A549 (cell line): ENCODE measurements around the gene SDF4. TPM values are rescaled to one million over a fixed set of nuclear protein-coding genes. Genes with fewer than 3 reads are reported as not detected.

ENCODE experiments used
- ATAC-seq, 2 experiments: fragments of 200-7000 bp in 1 of 2; fragments of >200 bp in 1 of 2; cut with Nextera tagmentation in 1 of 2; cut with Tn5 transposase in 1 of 2; 3 replicates each; pipeline versions ENCODE4 v1.8.0 to v1.9.1; 2018 to 2020; ENCODE audit warnings: mild to moderate bottlenecking in 1 of 2, moderate library complexity in 1 of 2
- CTCF ChIA-PET: fragments of 300-600 bp; sonication (Branson Sonifier 250); formaldehyde crosslinking; extraction: SDS; loops from one replicate; lab custom pipeline; 2021; ENCODE audit warnings: antibody characterized with exemption, inconsistent platforms; lab: Yijun Ruan, JAX
- POLR2A ChIA-PET: fragments of 350-600 bp; formaldehyde crosslinking; extraction: SDS; loops from one replicate; lab custom pipeline; 2021; ENCODE audit warnings: antibody characterized with exemption, inconsistent platforms; lab: Yijun Ruan, JAX
- DNase-seq, 2 experiments: peaks; one replicate each; pipeline versions ENCODE4 v3.0.0 to v3.0.0-alpha.2; 2011 to 2016; ENCODE audit warnings: low read depth in 1 of 2, low spot score in 1 of 2
- FAIRE-seq: peaks from 2 replicates; lab custom pipeline; 2011; peaks lifted over from hg19 to GRCh38; lab: Jason Lieb, UNC
- H3K27ac ChIP-seq, 2 experiments: fragments of >200 bp; sonication (Bioruptor Twin); formaldehyde crosslinking; 3 replicates each; pipeline ENCODE4 v1.5.1; 2016 to 2017
- H3K4me1 ChIP-seq: fragments of >200 bp; sonication (Bioruptor Twin); formaldehyde crosslinking; 3 replicates; pipeline ENCODE4 v1.6.1; 2016
- H3K4me2 ChIP-seq: fragments of >200 bp; sonication (Bioruptor Twin); formaldehyde crosslinking; 3 replicates; pipeline ENCODE4 v1.6.1; 2016
- H3K4me3 ChIP-seq: fragments of >200 bp; sonication (Bioruptor Twin); formaldehyde crosslinking; 3 replicates; pipeline ENCODE4 v1.5.1; 2016
- H3K9me3 ChIP-seq: fragments of >200 bp; sonication (Bioruptor Twin); formaldehyde crosslinking; 3 replicates; pipeline ENCODE4 v1.6.1; 2016
- BHLHE40 ChIP-seq: IDR thresholded peaks from 2 replicates; pipeline ENCODE4 v1.6.1; 2012; ENCODE audit warnings: low read depth, low read length, inconsistent platforms
- CBX2 ChIP-seq: fragments of 200-600 bp; sonication (generic); IDR thresholded peaks from 2 replicates; pipeline ENCODE4 v1.6.1; 2016; ENCODE audit warnings: low read depth, mild to moderate bottlenecking, borderline replicate concordance
- CHD2 ChIP-seq: fragments of 150-350 bp; IDR thresholded peaks from 2 replicates; pipeline ENCODE4 v1.6.1; 2014; ENCODE audit warnings: low read length; ENCODE audit not compliant: partially characterized antibody
- CHD4 ChIP-seq: fragments of 200-600 bp; sonication (generic); IDR thresholded peaks from 2 replicates; pipeline ENCODE4 v1.6.1; 2016; ENCODE audit warnings: antibody characterized with exemption, mild to moderate bottlenecking, borderline replicate concordance
- EHF ChIP-seq: fragments of 250-450 bp; sonication (Bioruptor Pico); IDR thresholded peaks from 2 replicates; pipeline ENCODE4 v1.5.0; 2020; ENCODE audit warnings: mild to moderate bottlenecking
- EHMT2 ChIP-seq: fragments of 200-600 bp; sonication (generic); IDR thresholded peaks from 2 replicates; pipeline ENCODE4 v1.6.1; 2016; ENCODE audit warnings: antibody characterized with exemption, low read depth, mild to moderate bottlenecking, moderate library complexity
- ELK1 ChIP-seq: fragments of 150-350 bp; IDR thresholded peaks from 2 replicates; pipeline ENCODE4 v1.6.1; 2014; ENCODE audit warnings: low read depth, mild to moderate bottlenecking, low read length
- EP300 ChIP-seq, 2 experiments: fragments of >200 bp; sonication (Bioruptor Twin); formaldehyde crosslinking; IDR thresholded peaks; 2 replicates in 1 of 2; 3 replicates in 1 of 2; pipeline ENCODE4 v1.6.1; 2016 to 2017
- HES2 ChIP-seq: fragments of >200 bp; sonication (Bioruptor Twin); formaldehyde crosslinking; IDR thresholded peaks from 2 replicates; pipeline ENCODE4 v1.6.1; 2016
- HOXB13 ChIP-seq: fragments of 250-450 bp; sonication (Bioruptor Pico); IDR thresholded peaks from 2 replicates; pipeline ENCODE4 v1.5.0; 2020; ENCODE audit warnings: low read depth, mild to moderate bottlenecking, moderate library complexity
- JUN ChIP-seq, 2 experiments: fragments of >200 bp; sonication (Bioruptor Twin); formaldehyde crosslinking; IDR thresholded peaks; 2 replicates in 1 of 2; 3 replicates in 1 of 2; pipeline ENCODE4 v1.6.1; 2016 to 2017
- JUNB ChIP-seq: fragments of >200 bp; sonication (Bioruptor Twin); formaldehyde crosslinking; IDR thresholded peaks from 2 replicates; pipeline ENCODE4 v1.6.1; 2016
- KDM5A ChIP-seq: fragments of 200-600 bp; sonication (generic); IDR thresholded peaks from 2 replicates; pipeline ENCODE4 v1.6.1; 2016; ENCODE audit warnings: antibody characterized with exemption, mild to moderate bottlenecking
- MAFK ChIP-seq: fragments of 450-650 bp; IDR thresholded peaks from 2 replicates; pipeline ENCODE4 v1.6.1; 2014; ENCODE audit not compliant: partially characterized antibody
- MYC ChIP-seq: IDR thresholded peaks from 2 replicates; pipeline ENCODE4 v1.6.1; 2012; ENCODE audit warnings: mild to moderate bottlenecking, inconsistent platforms, low read length, improper control_type of control experiment, borderline replicate concordance
- NFE2L2 ChIP-seq: fragments of 150-350 bp; conservative IDR thresholded peaks from 2 replicates; pipeline ENCODE4 v1.6.1; 2014; ENCODE audit warnings: low read length
- PBX3 ChIP-seq: IDR thresholded peaks from 2 replicates; pipeline ENCODE4 v1.6.1; 2012
- RAD21 ChIP-seq, 2 experiments: fragments of >200 bp in 1 of 2; sonication (Bioruptor Twin) in 1 of 2; formaldehyde crosslinking in 1 of 2; IDR thresholded peaks in 1 of 2; conservative IDR thresholded peaks in 1 of 2; 2 replicates in 1 of 2; 3 replicates in 1 of 2; pipeline ENCODE4 v1.6.1; 2012 to 2018; ENCODE audit warnings: inconsistent platforms in 1 of 2
- RFX5 ChIP-seq: fragments of 450-650 bp; IDR thresholded peaks from 2 replicates; pipeline ENCODE4 v1.7.1; 2014; ENCODE audit warnings: antibody characterized with exemption, mild to moderate bottlenecking, moderate library complexity
- RNF2 ChIP-seq: fragments of 200-600 bp; sonication (generic); IDR thresholded peaks from 2 replicates; pipeline ENCODE4 v1.6.1; 2016; ENCODE audit warnings: low read depth, mild to moderate bottlenecking, antibody characterized with exemption, moderate library complexity, borderline replicate concordance
- SMC3 ChIP-seq: fragments of >200 bp; sonication (Bioruptor Twin); formaldehyde crosslinking; IDR thresholded peaks from 3 replicates; pipeline ENCODE4 v1.6.1; 2018; ENCODE audit warnings: inconsistent platforms
- TP53 ChIP-seq: fragments of 250-450 bp; sonication (Bioruptor Pico); IDR thresholded peaks from 2 replicates; pipeline ENCODE4 v1.5.0; 2021; ENCODE audit warnings: mild to moderate bottlenecking, moderate library complexity
- ZFP36 ChIP-seq: fragments of 450-650 bp; IDR thresholded peaks from 2 replicates; pipeline ENCODE4 v1.6.1; 2014; ENCODE audit warnings: borderline replicate concordance; ENCODE audit not compliant: partially characterized antibody
- WGBS: methylation state at CpG from one replicate; pipeline ENCODE4 v1.1.6; 2017; ENCODE audit errors: missing lambda C conversion rate; 5-methylcytosine and 5-hydroxymethylcytosine counted together
- polyA plus RNA-seq, 4 experiments: library from polyadenylated mRNA; depleted of rRNA in 3 of 4; stranded (reverse); fragments of >200 nt; fragmentation: RNase III in 1 of 4; extraction: RNeasy Plus Mini Kit Qiagen cat#74134 plus additional on column Dnase treatment in 1 of 4; gene quantifications; 2 replicates in 3 of 4; 3 replicates in 1 of 4; pipeline ENCODE4 v1.2.3, GENCODE V29; 2011 to 2017
- TF ChIP-seq, protein P1 (sequence below): fragments of 200-600 bp; sonication (generic); IDR thresholded peaks from 2 replicates; pipeline ENCODE4 v1.6.1; 2016; ENCODE audit warnings: antibody characterized with exemption, mild to moderate bottlenecking, moderate library complexity
- TF ChIP-seq, protein P2 (sequence below): fragments of >200 bp; sonication (Bioruptor Twin); formaldehyde crosslinking; IDR thresholded peaks from 3 replicates; pipeline ENCODE4 v1.6.1; 2016
- TF ChIP-seq, protein P3 (sequence below): fragments of >200 bp; sonication (Bioruptor Twin); formaldehyde crosslinking; IDR thresholded peaks from 3 replicates; pipeline ENCODE4 v1.5.1; 2016

SDF4 gene
- polyA plus RNA-seq, 2 of the 4 experiments (the other 2 are of a cell fraction) = 58.3 to 97.4 TPM

- WGBS = 91% methylated on average over 11 of the region's 23 CpGs
- no peaks in the 10 kb centered on the region for H3K9me3 ChIP-seq
- POLR2A ChIA-PET = no interaction called here
- ATAC-seq = no peak
- TF ChIP-seq KDM5A (no peak), RNF2 (no peak), SMC3 (no peak), EP300 (IDR thresholded peaks at IDR 0.05) (no peak), CHD2 (no peak), RAD21 (conservative IDR thresholded peaks at IDR 0.05 in 1 of 2, IDR thresholded peaks at IDR 0.05 in 1 of 2) (no peak), JUNB (no peak), CHD4 (no peak), CBX2 (no peak), HES2 (no peak), RFX5 (no peak), NFE2L2 (no peak), HOXB13 (CRISPR knock-in tag) (no peak), BHLHE40 (no peak)
- TF ChIP-seq, protein P1, sequence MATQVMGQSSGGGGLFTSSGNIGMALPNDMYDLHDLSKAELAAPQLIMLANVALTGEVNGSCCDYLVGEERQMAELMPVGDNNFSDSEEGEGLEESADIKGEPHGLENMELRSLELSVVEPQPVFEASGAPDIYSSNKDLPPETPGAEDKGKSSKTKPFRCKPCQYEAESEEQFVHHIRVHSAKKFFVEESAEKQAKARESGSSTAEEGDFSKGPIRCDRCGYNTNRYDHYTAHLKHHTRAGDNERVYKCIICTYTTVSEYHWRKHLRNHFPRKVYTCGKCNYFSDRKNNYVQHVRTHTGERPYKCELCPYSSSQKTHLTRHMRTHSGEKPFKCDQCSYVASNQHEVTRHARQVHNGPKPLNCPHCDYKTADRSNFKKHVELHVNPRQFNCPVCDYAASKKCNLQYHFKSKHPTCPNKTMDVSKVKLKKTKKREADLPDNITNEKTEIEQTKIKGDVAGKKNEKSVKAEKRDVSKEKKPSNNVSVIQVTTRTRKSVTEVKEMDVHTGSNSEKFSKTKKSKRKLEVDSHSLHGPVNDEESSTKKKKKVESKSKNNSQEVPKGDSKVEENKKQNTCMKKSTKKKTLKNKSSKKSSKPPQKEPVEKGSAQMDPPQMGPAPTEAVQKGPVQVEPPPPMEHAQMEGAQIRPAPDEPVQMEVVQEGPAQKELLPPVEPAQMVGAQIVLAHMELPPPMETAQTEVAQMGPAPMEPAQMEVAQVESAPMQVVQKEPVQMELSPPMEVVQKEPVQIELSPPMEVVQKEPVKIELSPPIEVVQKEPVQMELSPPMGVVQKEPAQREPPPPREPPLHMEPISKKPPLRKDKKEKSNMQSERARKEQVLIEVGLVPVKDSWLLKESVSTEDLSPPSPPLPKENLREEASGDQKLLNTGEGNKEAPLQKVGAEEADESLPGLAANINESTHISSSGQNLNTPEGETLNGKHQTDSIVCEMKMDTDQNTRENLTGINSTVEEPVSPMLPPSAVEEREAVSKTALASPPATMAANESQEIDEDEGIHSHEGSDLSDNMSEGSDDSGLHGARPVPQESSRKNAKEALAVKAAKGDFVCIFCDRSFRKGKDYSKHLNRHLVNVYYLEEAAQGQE = no peak
- FAIRE-seq = no peak
- peaks cover 21% of the 10 kb centered on the region; the same call in 2 of the 3 replicates for H3K4me1 ChIP-seq
- CTCF ChIA-PET = interaction anchor here (1.4 to 2.2 kb wide), 2 partner anchors 49 to 62 kb away, joined by 3 to 7 read pairs; no protein-coding TSS in a partner anchor
- no peak for DNase-seq
- H3K27ac ChIP-seq = no peak overlapping the region
- H3K4me3 ChIP-seq = no peak overlapping the region
- no peak overlapping the region for H3K4me2 ChIP-seq
Measured at GRCh38 chr1:1243266-1243660, 11.5 kb upstream of the SDF4 start.

- H3K4me3 ChIP-seq = no peak overlapping the region
- TF ChIP-seq MYC (no peak), TP53 (no peak), ZFP36 (no peak), ELK1 (no peak), HOXB13 (CRISPR knock-in tag) (no peak), EHMT2 (no peak), MAFK (no peak), CHD4 (no peak), EHF (CRISPR knock-in tag) (no peak), PBX3 (no peak), JUN (IDR thresholded peaks at IDR 0.05) (no peak)
- TF ChIP-seq, protein P2, sequence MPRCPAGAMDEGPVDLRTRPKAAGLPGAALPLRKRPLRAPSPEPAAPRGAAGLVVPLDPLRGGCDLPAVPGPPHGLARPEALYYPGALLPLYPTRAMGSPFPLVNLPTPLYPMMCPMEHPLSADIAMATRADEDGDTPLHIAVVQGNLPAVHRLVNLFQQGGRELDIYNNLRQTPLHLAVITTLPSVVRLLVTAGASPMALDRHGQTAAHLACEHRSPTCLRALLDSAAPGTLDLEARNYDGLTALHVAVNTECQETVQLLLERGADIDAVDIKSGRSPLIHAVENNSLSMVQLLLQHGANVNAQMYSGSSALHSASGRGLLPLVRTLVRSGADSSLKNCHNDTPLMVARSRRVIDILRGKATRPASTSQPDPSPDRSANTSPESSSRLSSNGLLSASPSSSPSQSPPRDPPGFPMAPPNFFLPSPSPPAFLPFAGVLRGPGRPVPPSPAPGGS = no peak
- TF ChIP-seq, protein P3, sequence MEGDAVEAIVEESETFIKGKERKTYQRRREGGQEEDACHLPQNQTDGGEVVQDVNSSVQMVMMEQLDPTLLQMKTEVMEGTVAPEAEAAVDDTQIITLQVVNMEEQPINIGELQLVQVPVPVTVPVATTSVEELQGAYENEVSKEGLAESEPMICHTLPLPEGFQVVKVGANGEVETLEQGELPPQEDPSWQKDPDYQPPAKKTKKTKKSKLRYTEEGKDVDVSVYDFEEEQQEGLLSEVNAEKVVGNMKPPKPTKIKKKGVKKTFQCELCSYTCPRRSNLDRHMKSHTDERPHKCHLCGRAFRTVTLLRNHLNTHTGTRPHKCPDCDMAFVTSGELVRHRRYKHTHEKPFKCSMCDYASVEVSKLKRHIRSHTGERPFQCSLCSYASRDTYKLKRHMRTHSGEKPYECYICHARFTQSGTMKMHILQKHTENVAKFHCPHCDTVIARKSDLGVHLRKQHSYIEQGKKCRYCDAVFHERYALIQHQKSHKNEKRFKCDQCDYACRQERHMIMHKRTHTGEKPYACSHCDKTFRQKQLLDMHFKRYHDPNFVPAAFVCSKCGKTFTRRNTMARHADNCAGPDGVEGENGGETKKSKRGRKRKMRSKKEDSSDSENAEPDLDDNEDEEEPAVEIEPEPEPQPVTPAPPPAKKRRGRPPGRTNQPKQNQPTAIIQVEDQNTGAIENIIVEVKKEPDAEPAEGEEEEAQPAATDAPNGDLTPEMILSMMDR = no peak
- POLR2A ChIA-PET = no interaction called here
- peaks cover 27% of the 10 kb centered on the region; the same call in 2 of the 3 replicates for H3K4me1 ChIP-seq
- no peak overlapping the region for H3K4me2 ChIP-seq
- DNase-seq (no peak), FAIRE-seq (no peak), ATAC-seq (no peak)
- no peak overlapping the region for H3K27ac ChIP-seq
- CTCF ChIA-PET = interaction anchor here (1.4 to 9.4 kb wide), 3 partner anchors 49 to 121 kb away, joined by 3 to 46 read pairs (median 7); no protein-coding TSS in a partner anchor
- 91% methylated on average over 6 of the region's 41 CpGs for WGBS
- no peaks in the 10 kb centered on the region for H3K9me3 ChIP-seq
Measured at GRCh38 chr1:1242461-1243265, 10.9 kb upstream of the SDF4 start.
